T follicular helper cell (primary cell): ENCODE data around the gene GSG1L.
"Not testable (repeated sequence)": the region's sequence is repeated elsewhere in the genome, so short reads cannot be mapped to it uniquely, and the experiment has no call there.

Source experiments
- DNase-seq: peaks from one replicate; pipeline ENCODE4 v3.0.0-alpha.2; 2020; ENCODE audit warnings: low read depth

The GSG1L gene

GRCh38 chr16:27903046-27903655 is 160.4 kb downstream of the GSG1L start:
- DNase-seq = no peak

GRCh38 chr16:27902551-27902950 is 161.0 kb downstream of the GSG1L start:
- no peak for DNase-seq

GRCh38 chr16:27901956-27902355 is 161.6 kb downstream of the GSG1L start:
- no peak for DNase-seq

- no peak for DNase-seq
Measured at GRCh38 chr16:27899736-27900135, 163.8 kb downstream of the GSG1L start.

- no peak for DNase-seq
Measured at GRCh38 chr16:27894386-27894785, 169.1 kb downstream of the GSG1L start.

GRCh38 chr16:27892879-27893278 is 170.6 kb downstream of the GSG1L start:
- DNase-seq = no peak

GRCh38 chr16:27890866-27891265 is 172.6 kb downstream of the GSG1L start:
- no peak for DNase-seq

GRCh38 chr16:27890006-27890405 is 173.5 kb downstream of the GSG1L start:
- no peak for DNase-seq

GRCh38 chr16:27883576-27883975 is 179.9 kb downstream of the GSG1L start:
- no peak for DNase-seq

GRCh38 chr16:27880287-27880686 is 183.2 kb downstream of the GSG1L start:
- no peak for DNase-seq

- DNase-seq = no peak
Measured at GRCh38 chr16:27879601-27880247, 183.8 kb downstream of the GSG1L start.

GRCh38 chr16:27872627-27873026 is 190.9 kb downstream of the GSG1L start:
- DNase-seq = not testable (repeated sequence)

GRCh38 chr16:27870116-27870798 is 193.3 kb downstream of the GSG1L start:
- DNase-seq = no peak

- no peak for DNase-seq
Measured at GRCh38 chr16:27869411-27869810, 194.1 kb downstream of the GSG1L start.

GRCh38 chr16:27868180-27868579 is 195.3 kb downstream of the GSG1L start:
- no peak for DNase-seq

GRCh38 chr16:27867122-27868110 is 196.1 kb downstream of the GSG1L start:
- DNase-seq = peak; percentile 12

- DNase-seq = no peak
Measured at GRCh38 chr16:27863377-27863776, 200.1 kb downstream of the GSG1L start.

GRCh38 chr16:27862953-27863352 is 200.6 kb downstream of the GSG1L start:
- DNase-seq = no peak

GRCh38 chr16:27860091-27860490 is 203.4 kb downstream of the GSG1L start:
- no peak for DNase-seq

- DNase-seq = no peak
Measured at GRCh38 chr16:27859020-27859419, 204.5 kb downstream of the GSG1L start.

GRCh38 chr16:27853651-27854050 is 209.9 kb downstream of the GSG1L start:
- DNase-seq = no peak

GRCh38 chr16:27853101-27853500 is 210.4 kb downstream of the GSG1L start:
- no peak for DNase-seq
